BLaER1 treated with 17β-estradiol and CSF1 and Interleukin-3, amounts not matched to agents 10 nM and 100 nM (cell line): Measurements from ENCODE around the gene SORCS2.

Source experiments
- H3K27ac ChIP-seq, 11 experiments: shearing (Covaris generic); formaldehyde crosslinking; 2 replicates each; pipeline ENCODE4 v1.8.1; 2022
- H3K27me3 ChIP-seq, 11 experiments: shearing (Covaris generic); formaldehyde crosslinking; 2 replicates each; pipeline ENCODE4 v1.8.1; 2022
- H3K36me3 ChIP-seq, 11 experiments: shearing (Covaris generic); formaldehyde crosslinking; 2 replicates each; pipeline ENCODE4 v1.8.1; 2022
- H3K4me1 ChIP-seq, 10 experiments: shearing (Covaris generic); formaldehyde crosslinking; 2 replicates each; pipeline ENCODE4 v1.8.1; 2022
- H3K4me2 ChIP-seq, 11 experiments: shearing (Covaris generic); formaldehyde crosslinking; 2 replicates each; pipeline ENCODE4 v1.8.1; 2022
- H3K4me3 ChIP-seq, 10 experiments: shearing (Covaris generic); formaldehyde crosslinking; 2 replicates each; pipeline ENCODE4 v1.8.1; 2022
- H3K9ac ChIP-seq, 11 experiments: shearing (Covaris generic); formaldehyde crosslinking; 2 replicates each; pipeline ENCODE4 v1.8.1; 2022
- H3K9me3 ChIP-seq, 11 experiments: shearing (Covaris generic); formaldehyde crosslinking; replicated peaks in 1 of 11; 2 replicates each; pipeline ENCODE4 v1.8.1; 2022
- H4K20me1 ChIP-seq, 11 experiments: shearing (Covaris generic); formaldehyde crosslinking; 2 replicates each; pipeline ENCODE4 v1.8.1; 2022
- Cebpa-rat ChIP-seq, 11 experiments: shearing (Covaris generic); IDR thresholded peaks; 2 replicates each; pipeline ENCODE4 v1.8.1; 2022

SORCS2 gene

GRCh38 chr4:7441201-7441600 is 248.9 kb downstream of the SORCS2 start:
- peak overlapping the region in 5 of 11 experiments; percentile 21 to 66 (median 49); a peak in 8 of 22 replicates for H3K4me2 ChIP-seq
- H3K9me3 ChIP-seq = peaks cover 0 to 23% (median 5%) of the 10 kb centered on the region in 11 experiments; a peak in 9 of 22 replicates
- H3K9ac ChIP-seq = no peak overlapping the region
- H3K4me1 ChIP-seq = peaks cover 2 to 80% (median 50%) of the 10 kb centered on the region in 10 experiments; a peak in 18 of 20 replicates
- no peak overlapping the region for H3K4me3 ChIP-seq
- H4K20me1 ChIP-seq = no peaks in the 10 kb centered on the region
- H3K27me3 ChIP-seq = no peaks in the 10 kb centered on the region
- TF ChIP-seq Cebpa-rat (IDR thresholded peaks at IDR 0.05) = no peak
- no peaks in the 10 kb centered on the region for H3K36me3 ChIP-seq
- peak overlapping the region in 1 of 11 experiments; percentile 30; a peak in 1 of 22 replicates for H3K27ac ChIP-seq

GRCh38 chr4:7442574-7443162 is 250.3 kb downstream of the SORCS2 start:
- H3K4me3 ChIP-seq = no peak overlapping the region
- no peaks in the 10 kb centered on the region for H3K36me3 ChIP-seq
- H4K20me1 ChIP-seq = peaks cover 0 to 6% (median 0%) of the 10 kb centered on the region in 11 experiments; a peak in 1 of 22 replicates
- no peak for TF ChIP-seq Cebpa-rat (IDR thresholded peaks at IDR 0.05)
- H3K4me1 ChIP-seq = peaks cover 0 to 73% (median 44%) of the 10 kb centered on the region in 10 experiments; a peak in 17 of 20 replicates
- peak overlapping the region; percentile 61 to 82 (median 73) for H3K4me2 ChIP-seq
- H3K9ac ChIP-seq = peak overlapping the region in 7 of 11 experiments; percentile 31 to 56 (median 48); a peak in 9 of 22 replicates
- H3K27me3 ChIP-seq = no peaks in the 10 kb centered on the region
- peak overlapping the region in 8 of 11 experiments; percentile 19 to 71 (median 48); a peak in 13 of 22 replicates for H3K27ac ChIP-seq
- peaks cover 0 to 20% (median 5%) of the 10 kb centered on the region in 11 experiments; a peak in 9 of 22 replicates for H3K9me3 ChIP-seq

GRCh38 chr4:7444314-7444713 is 252.0 kb downstream of the SORCS2 start:
- TF ChIP-seq Cebpa-rat (IDR thresholded peaks at IDR 0.05) = no peak
- Histone ChIP-seq H3K9ac (no peak overlapping the region), H3K4me3 (no peak overlapping the region), H4K20me1 (peaks cover 0 to 6% (median 0%) of the 10 kb centered on the region in 11 experiments; a peak in 1 of 22 replicates), H3K4me1 (peaks cover 0 to 57% (median 37%) of the 10 kb centered on the region in 10 experiments; a peak in 16 of 20 replicates), H3K36me3 (no peaks in the 10 kb centered on the region), H3K27me3 (no peaks in the 10 kb centered on the region), H3K27ac (no peak overlapping the region), H3K9me3 (peaks cover 0 to 6% (median 4%) of the 10 kb centered on the region in 11 experiments; a peak in 8 of 22 replicates), H3K4me2 (no peak overlapping the region)

GRCh38 chr4:7444731-7445130 is 252.4 kb downstream of the SORCS2 start:
- no peak overlapping the region for H3K4me2 ChIP-seq
- peaks cover 0 to 6% (median 0%) of the 10 kb centered on the region in 11 experiments; a peak in 1 of 22 replicates for H4K20me1 ChIP-seq
- H3K36me3 ChIP-seq = no peaks in the 10 kb centered on the region
- H3K27ac ChIP-seq = no peak overlapping the region
- H3K9me3 ChIP-seq = peaks cover 0 to 5% (median under 1%) of the 10 kb centered on the region in 11 experiments; a peak in 5 of 22 replicates
- H3K9ac ChIP-seq = no peak overlapping the region
- no peak for TF ChIP-seq Cebpa-rat (IDR thresholded peaks at IDR 0.05)
- H3K27me3 ChIP-seq = no peaks in the 10 kb centered on the region
- H3K4me3 ChIP-seq = no peak overlapping the region
- peaks cover 0 to 57% (median 37%) of the 10 kb centered on the region in 10 experiments; a peak in 16 of 20 replicates for H3K4me1 ChIP-seq

GRCh38 chr4:7447236-7447635 is 254.9 kb downstream of the SORCS2 start:
- Histone ChIP-seq H3K9me3 (peaks cover 0 to 5% (median 0%) of the 10 kb centered on the region in 11 experiments; a peak in 1 of 22 replicates), H3K9ac (no peak overlapping the region), H3K27ac (no peak overlapping the region), H3K4me2 (no peak overlapping the region; a peak in 1 of 22 replicates), H3K4me1 (peaks cover 0 to 64% (median 33%) of the 10 kb centered on the region in 10 experiments; a peak in 16 of 20 replicates), H3K4me3 (no peak overlapping the region), H3K27me3 (no peaks in the 10 kb centered on the region), H4K20me1 (peaks cover 0 to 6% (median 0%) of the 10 kb centered on the region in 11 experiments; a peak in 1 of 22 replicates), H3K36me3 (no peaks in the 10 kb centered on the region)
- no peak for TF ChIP-seq Cebpa-rat (IDR thresholded peaks at IDR 0.05)

- no peak overlapping the region for H3K9ac ChIP-seq
- H4K20me1 ChIP-seq = peaks cover 0 to 6% (median 0%) of the 10 kb centered on the region in 11 experiments; a peak in 1 of 22 replicates
- H3K4me2 ChIP-seq = no peak overlapping the region
- TF ChIP-seq Cebpa-rat (IDR thresholded peaks at IDR 0.05) = no peak
- H3K36me3 ChIP-seq = no peaks in the 10 kb centered on the region
- no peak overlapping the region for H3K4me3 ChIP-seq
- H3K4me1 ChIP-seq = peaks cover 0 to 59% (median 28%) of the 10 kb centered on the region in 10 experiments; a peak in 15 of 20 replicates
- peaks cover 0 to 5% (median 0%) of the 10 kb centered on the region in 11 experiments; a peak in 1 of 22 replicates for H3K9me3 ChIP-seq
- no peaks in the 10 kb centered on the region for H3K27me3 ChIP-seq
- H3K27ac ChIP-seq = no peak overlapping the region; a peak in 1 of 22 replicates
These were observed 255.7 kb downstream of the SORCS2 start for GRCh38 chr4:7448036-7448435.

GRCh38 chr4:7450775-7451433 is 258.6 kb downstream of the SORCS2 start:
- H3K9me3 ChIP-seq = peaks cover 0 to 5% (median 0%) of the 10 kb centered on the region in 11 experiments; a peak in 1 of 22 replicates
- no peak overlapping the region for H3K9ac ChIP-seq
- no peaks in the 10 kb centered on the region for H3K36me3 ChIP-seq
- peak overlapping the region in 4 of 11 experiments; percentile 2 to 61 (median 32); a peak in 4 of 22 replicates for H3K4me2 ChIP-seq
- H4K20me1 ChIP-seq = peaks cover 0 to 6% (median 0%) of the 10 kb centered on the region in 11 experiments; a peak in 1 of 22 replicates
- H3K4me1 ChIP-seq = peaks cover 0 to 42% (median 24%) of the 10 kb centered on the region in 10 experiments; a peak in 14 of 20 replicates
- H3K4me3 ChIP-seq = no peak overlapping the region
- H3K27ac ChIP-seq = no peak overlapping the region
- no peaks in the 10 kb centered on the region for H3K27me3 ChIP-seq
- TF ChIP-seq Cebpa-rat (IDR thresholded peaks at IDR 0.05) = no peak

GRCh38 chr4:7451434-7451789 is 259.1 kb downstream of the SORCS2 start:
- Histone ChIP-seq H3K27ac (no peak overlapping the region), H3K4me1 (peaks cover 0 to 45% (median 28%) of the 10 kb centered on the region in 10 experiments; a peak in 14 of 20 replicates), H3K4me2 (peak overlapping the region in 4 of 11 experiments; percentile 2 to 29 (median 10); a peak in 4 of 22 replicates), H3K36me3 (no peaks in the 10 kb centered on the region), H3K27me3 (no peaks in the 10 kb centered on the region), H3K9me3 (peaks cover 0 to 5% (median 0%) of the 10 kb centered on the region in 11 experiments; a peak in 1 of 22 replicates), H3K4me3 (no peak overlapping the region), H4K20me1 (peaks cover 0 to 5% (median 0%) of the 10 kb centered on the region in 11 experiments; a peak in 1 of 22 replicates), H3K9ac (no peak overlapping the region)
- TF ChIP-seq Cebpa-rat (IDR thresholded peaks at IDR 0.05) = no peak
